SK-N-SH treated with all-trans-retinoic acid at 6 μM for 48 hours (cell line): Measurements from ENCODE around the gene LTF.

Source experiments
- ATAC-seq: fragments of 200-7000 bp; cut with Tn5 transposase; 3 replicates; pipeline ENCODE4 v1.9.1; 2020; ENCODE audit warnings: mild to moderate bottlenecking, moderate library complexity
- ARNTL ChIP-seq: fragments of 450-650 bp; formaldehyde crosslinking; IDR thresholded peaks from 2 replicates; pipeline ENCODE4 v1.5.0; 2020; ENCODE audit warnings: low read depth, mild to moderate bottlenecking, moderate library complexity, borderline replicate concordance
- BACH2 ChIP-seq: fragments of 250-450 bp; sonication (Bioruptor Pico); IDR thresholded peaks from 2 replicates; pipeline ENCODE4 v1.9.0; 2021; ENCODE audit warnings: mild to moderate bottlenecking, borderline replicate concordance
- CSDC2 ChIP-seq: fragments of 250-450 bp; sonication (Bioruptor Pico); IDR thresholded peaks from 2 replicates; pipeline ENCODE4 v1.5.0; 2020; ENCODE audit warnings: mild to moderate bottlenecking, moderate library complexity
- CSRNP3 ChIP-seq: fragments of 250-450 bp; sonication (Bioruptor Pico); IDR thresholded peaks from 2 replicates; pipeline ENCODE4 v1.5.1; 2021; ENCODE audit warnings: mild to moderate bottlenecking, moderate library complexity
- ESRRG ChIP-seq: fragments of 250-450 bp; sonication (Bioruptor Pico); IDR thresholded peaks from 2 replicates; pipeline ENCODE4 v1.6.1; 2021; ENCODE audit warnings: mild to moderate bottlenecking
- GLIS3 ChIP-seq: fragments of 250-450 bp; sonication (Bioruptor Pico); IDR thresholded peaks from 2 replicates; pipeline ENCODE4 v1.5.0; 2020; ENCODE audit warnings: mild to moderate bottlenecking, moderate library complexity
- ISL1 ChIP-seq: fragments of 250-450 bp; sonication (Bioruptor Pico); IDR thresholded peaks from 2 replicates; pipeline ENCODE4 v2.1.2; 2022; ENCODE audit warnings: mild to moderate bottlenecking, moderate library complexity
- OSR1 ChIP-seq: fragments of 250-450 bp; sonication (Bioruptor Pico); IDR thresholded peaks from 2 replicates; pipeline ENCODE4 v1.8.0; 2022; ENCODE audit warnings: moderate library complexity, mild to moderate bottlenecking, inconsistent platforms
- PATZ1 ChIP-seq: fragments of 250-450 bp; sonication (Bioruptor Pico); IDR thresholded peaks from 2 replicates; pipeline ENCODE4 v1.8.0; 2020; ENCODE audit warnings: mild to moderate bottlenecking, moderate library complexity, borderline replicate concordance
- POU6F1 ChIP-seq: fragments of 250-450 bp; sonication (Bioruptor Pico); IDR thresholded peaks from 2 replicates; pipeline ENCODE4 v1.8.0; 2021; ENCODE audit warnings: low read depth, mild to moderate bottlenecking, moderate library complexity, borderline replicate concordance
- RARB ChIP-seq: fragments of 250-450 bp; sonication (Bioruptor Pico); IDR thresholded peaks from 2 replicates; pipeline ENCODE4 v1.8.0; 2021; ENCODE audit warnings: mild to moderate bottlenecking, moderate library complexity
- SNAI2 ChIP-seq: fragments of 250-450 bp; sonication (Bioruptor Pico); IDR thresholded peaks from 2 replicates; pipeline ENCODE4 v1.5.0; 2020; ENCODE audit warnings: mild to moderate bottlenecking, moderate library complexity
- TCF4 ChIP-seq: fragments of 250-450 bp; sonication (Bioruptor Pico); IDR thresholded peaks from 2 replicates; pipeline ENCODE4 v1.8.0; 2021; ENCODE audit warnings: mild to moderate bottlenecking, moderate library complexity, borderline replicate concordance
- TOX ChIP-seq: fragments of 250-450 bp; sonication (Bioruptor Pico); IDR thresholded peaks from 2 replicates; pipeline ENCODE4 v1.8.0; 2021; ENCODE audit warnings: mild to moderate bottlenecking, moderate library complexity, borderline replicate concordance
- TSHZ2 ChIP-seq: fragments of 250-450 bp; sonication (Bioruptor Pico); IDR thresholded peaks from 2 replicates; pipeline ENCODE4 v1.5.0; 2020; ENCODE audit warnings: mild to moderate bottlenecking, moderate library complexity
- ZC3H10 ChIP-seq: fragments of 250-450 bp; sonication (Bioruptor Pico); IDR thresholded peaks from 2 replicates; pipeline ENCODE4 v1.5.1; 2021; ENCODE audit warnings: mild to moderate bottlenecking, moderate library complexity
- ZFP3 ChIP-seq: fragments of 250-450 bp; sonication (Bioruptor Pico); IDR thresholded peaks from 2 replicates; pipeline ENCODE4 v1.5.0; 2020; ENCODE audit warnings: mild to moderate bottlenecking, moderate library complexity
- ZFP30 ChIP-seq: fragments of 450-650 bp; formaldehyde crosslinking; IDR thresholded peaks from 2 replicates; pipeline ENCODE4 v1.5.0; 2022; ENCODE audit warnings: mild to moderate bottlenecking, moderate library complexity
- ZNF565 ChIP-seq: fragments of 450-650 bp; formaldehyde crosslinking; conservative IDR thresholded peaks from 2 replicates; pipeline ENCODE4 v1.5.0; 2020; ENCODE audit warnings: low read depth, mild to moderate bottlenecking, moderate library complexity
- ZNF70 ChIP-seq: fragments of 450-650 bp; formaldehyde crosslinking; IDR thresholded peaks from 2 replicates; pipeline ENCODE4 v1.5.0; 2020; ENCODE audit warnings: mild to moderate bottlenecking, moderate library complexity
- ZNF8 ChIP-seq: fragments of 450-650 bp; formaldehyde crosslinking; IDR thresholded peaks from 2 replicates; pipeline ENCODE4 v1.5.0; 2020; ENCODE audit warnings: mild to moderate bottlenecking, moderate library complexity
- TF ChIP-seq, protein P1 (sequence below): fragments of 250-450 bp; sonication (Bioruptor Pico); IDR thresholded peaks from 2 replicates; pipeline ENCODE4 v1.5.1; 2020; ENCODE audit warnings: low read depth, mild to moderate bottlenecking, moderate library complexity

LTF gene

DNA sequence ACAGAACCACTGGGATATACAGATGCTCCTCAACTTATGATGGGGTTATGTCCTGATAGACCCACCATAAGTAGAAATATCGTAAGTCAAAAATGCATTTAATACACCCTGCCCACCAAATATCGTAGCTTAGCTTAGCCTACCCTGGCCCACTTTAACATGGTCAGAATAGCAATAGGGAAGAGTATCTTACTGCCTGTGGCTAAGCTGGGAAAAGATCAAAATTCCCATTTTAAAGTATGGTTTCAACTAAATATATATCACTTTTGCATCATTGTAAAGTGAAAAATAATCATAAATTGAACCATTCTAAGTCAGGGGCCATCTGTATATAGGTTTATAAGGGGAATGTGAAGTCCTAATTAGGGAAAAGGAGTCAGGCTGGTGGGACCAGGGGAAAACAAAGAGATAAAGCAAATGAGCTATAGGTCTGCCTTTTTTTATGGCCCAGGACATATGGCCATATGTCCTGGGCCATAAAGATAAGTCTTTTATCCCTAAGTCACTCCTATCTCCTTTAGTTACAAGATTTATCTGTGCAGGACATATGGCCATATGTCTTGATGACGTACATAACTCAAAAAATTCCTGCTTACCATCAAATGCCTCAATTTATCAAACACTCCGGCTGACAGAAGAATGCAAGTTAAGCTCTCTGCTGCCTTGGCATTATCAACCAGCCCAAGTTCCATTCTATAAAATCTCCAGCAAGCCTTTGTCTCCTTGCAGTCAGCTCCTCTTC, 44.3 kb upstream of the LTF start:
- TF ChIP-seq OSR1 (no peak), ZNF565 (CRISPR knock-in tag) (no peak), ZNF8 (CRISPR knock-in tag) (no peak), ZFP3 (no peak), RARB (CRISPR knock-in tag) (no peak), TOX (CRISPR knock-in tag) (no peak), SNAI2 (no peak), CSDC2 (no peak), TCF4 (CRISPR knock-in tag) (no peak), GLIS3 (no peak), BACH2 (no peak), ARNTL (no peak), ZNF70 (CRISPR knock-in tag) (no peak), PATZ1 (no peak), ZFP30 (CRISPR knock-in tag) (no peak), ISL1 (no peak), CSRNP3 (no peak), ESRRG (CRISPR knock-in tag) (no peak), TSHZ2 (CRISPR knock-in tag) (no peak)
- TF ChIP-seq, protein P1, sequence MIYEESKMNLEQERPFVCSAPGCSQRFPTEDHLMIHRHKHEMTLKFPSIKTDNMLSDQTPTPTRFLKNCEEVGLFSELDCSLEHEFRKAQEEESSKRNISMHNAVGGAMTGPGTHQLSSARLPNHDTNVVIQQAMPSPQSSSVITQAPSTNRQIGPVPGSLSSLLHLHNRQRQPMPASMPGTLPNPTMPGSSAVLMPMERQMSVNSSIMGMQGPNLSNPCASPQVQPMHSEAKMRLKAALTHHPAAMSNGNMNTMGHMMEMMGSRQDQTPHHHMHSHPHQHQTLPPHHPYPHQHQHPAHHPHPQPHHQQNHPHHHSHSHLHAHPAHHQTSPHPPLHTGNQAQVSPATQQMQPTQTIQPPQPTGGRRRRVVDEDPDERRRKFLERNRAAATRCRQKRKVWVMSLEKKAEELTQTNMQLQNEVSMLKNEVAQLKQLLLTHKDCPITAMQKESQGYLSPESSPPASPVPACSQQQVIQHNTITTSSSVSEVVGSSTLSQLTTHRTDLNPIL (CRISPR knock-in tag): no peak
- ATAC-seq: no peak

GRCh38 chr3:46506526-46506925, 41.8 kb upstream of the LTF start:
- TF ChIP-seq TCF4 (CRISPR knock-in tag): no peak
- TF ChIP-seq RARB (CRISPR knock-in tag): no peak
- TF ChIP-seq TSHZ2 (CRISPR knock-in tag): no peak
- no peak for TF ChIP-seq ZNF8 (CRISPR knock-in tag)
- no peak for TF ChIP-seq CSRNP3
- no peak for TF ChIP-seq PATZ1
- TF ChIP-seq ARNTL: no peak
- TF ChIP-seq ZFP30 (CRISPR knock-in tag): no peak
- no peak for TF ChIP-seq BACH2
- TF ChIP-seq ZC3H10 (CRISPR knock-in tag): no peak
- TF ChIP-seq, protein P1 (CRISPR knock-in tag): no peak
- no peak for TF ChIP-seq OSR1
- no peak for TF ChIP-seq POU6F1 (CRISPR knock-in tag)
- no peak for TF ChIP-seq CSDC2
- no peak for TF ChIP-seq GLIS3
- no peak for ATAC-seq
